ENCODE measurements around the gene AP1B1.

Gene AP1B1

GRCh38 chr22:29337631-29338284 lies 50.6 kb downstream of the AP1B1 start:
- H3K4me3 ChIP-seq (ENCODE audit: low read length), result no peak overlapping the region
- H3K27ac ChIP-seq (ENCODE audit: low read length), result no peak overlapping the region
- peaks cover 46% of the 10 kb centered on the region for H3K36me3 ChIP-seq (ENCODE audit: control insufficient read depth, low read depth, low read length)
- H3K9me3 ChIP-seq (ENCODE audit: control insufficient read depth, low read depth, low read length), result no peaks in the 10 kb centered on the region
- H3K4me1 ChIP-seq (ENCODE audit: control insufficient read depth, low read depth, low read length), result no peaks in the 10 kb centered on the region
- H3K9ac ChIP-seq (ENCODE audit: low read length), result no peak overlapping the region
- H3K27me3 ChIP-seq (ENCODE audit: control insufficient read depth, insufficient read depth, low read length), result no peaks in the 10 kb centered on the region

DNA sequence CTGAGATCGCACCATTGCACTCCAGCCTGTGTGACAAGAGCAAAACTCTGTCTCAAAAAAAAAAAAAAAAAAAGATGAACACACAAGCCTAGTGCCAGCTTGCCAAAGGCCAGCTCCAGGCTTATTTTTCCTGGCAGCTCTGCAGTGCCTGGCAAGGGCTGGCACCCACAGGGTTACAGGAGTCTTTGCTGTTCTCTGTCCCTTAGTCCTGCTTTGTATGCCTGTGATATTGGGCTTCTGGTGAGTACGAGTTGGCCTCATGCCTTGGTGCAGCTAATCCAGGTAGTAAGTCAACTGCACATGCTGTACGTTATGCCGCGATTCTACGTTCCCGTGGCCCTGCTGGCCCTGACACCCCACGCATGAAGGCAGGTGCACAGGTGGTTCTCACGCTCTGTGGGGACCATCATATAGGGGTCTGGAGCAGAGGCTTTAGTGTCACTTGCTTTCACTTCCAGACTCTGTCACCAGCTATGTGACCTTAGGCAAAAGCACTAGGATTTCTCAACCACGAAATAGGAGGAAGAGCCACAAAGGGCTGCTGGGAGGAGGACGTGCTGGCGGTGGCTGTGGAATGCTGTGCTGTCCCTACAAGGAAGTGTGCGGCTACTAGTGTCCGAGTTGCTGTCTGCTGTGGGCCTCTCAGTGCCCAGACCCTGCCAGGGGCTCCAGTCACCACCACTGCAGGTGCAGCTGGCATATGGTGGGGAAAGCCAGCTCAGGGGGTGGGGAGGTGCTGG lies 51.4 kb downstream of the AP1B1 start:
- no peaks in the 10 kb centered on the region for H3K9me3 ChIP-seq (ENCODE audit: control insufficient read depth, low read depth, low read length)
- no peaks in the 10 kb centered on the region for H3K4me1 ChIP-seq (ENCODE audit: control insufficient read depth, low read depth, low read length)
- no peak overlapping the region for H3K27ac ChIP-seq (ENCODE audit: low read length)
- no peak overlapping the region for H3K9ac ChIP-seq (ENCODE audit: low read length)
- H3K27me3 ChIP-seq (ENCODE audit: control insufficient read depth, insufficient read depth, low read length), result no peaks in the 10 kb centered on the region
- H3K4me3 ChIP-seq (ENCODE audit: low read length), result no peak overlapping the region
- H3K36me3 ChIP-seq (ENCODE audit: control insufficient read depth, low read depth, low read length), result peaks cover 43% of the 10 kb centered on the region

- Histone ChIP-seq H3K9me3 (ENCODE audit: control insufficient read depth, low read depth, low read length) (no peaks in the 10 kb centered on the region), H3K4me3 (ENCODE audit: low read length) (no peak overlapping the region), H3K27ac (ENCODE audit: low read length) (no peak overlapping the region), H3K4me1 (ENCODE audit: control insufficient read depth, low read depth, low read length) (no peaks in the 10 kb centered on the region), H3K36me3 (ENCODE audit: control insufficient read depth, low read depth, low read length) (peaks cover 30% of the 10 kb centered on the region), H3K9ac (ENCODE audit: low read length) (no peak overlapping the region), H3K27me3 (ENCODE audit: control insufficient read depth, insufficient read depth, low read length) (no peaks in the 10 kb centered on the region)
Observed at GRCh38 chr22:29335656-29336055, 52.7 kb downstream of the AP1B1 start.

- no peaks in the 10 kb centered on the region for H3K4me1 ChIP-seq (ENCODE audit: control insufficient read depth, low read depth, low read length)
- H3K27me3 ChIP-seq (ENCODE audit: control insufficient read depth, insufficient read depth, low read length), result no peaks in the 10 kb centered on the region
- H3K4me3 ChIP-seq (ENCODE audit: low read length), result no peak overlapping the region
- peaks cover 31% of the 10 kb centered on the region for H3K36me3 ChIP-seq (ENCODE audit: control insufficient read depth, low read depth, low read length)
- no peak overlapping the region for H3K9ac ChIP-seq (ENCODE audit: low read length)
- no peak overlapping the region for H3K27ac ChIP-seq (ENCODE audit: low read length)
- no peaks in the 10 kb centered on the region for H3K9me3 ChIP-seq (ENCODE audit: control insufficient read depth, low read depth, low read length)
Observed at GRCh38 chr22:29334696-29335344, 53.5 kb downstream of the AP1B1 start.

GRCh38 chr22:29334148-29334547 lies 54.2 kb downstream of the AP1B1 start:
- Histone ChIP-seq H3K9ac (ENCODE audit: low read length) (no peak overlapping the region), H3K27ac (ENCODE audit: low read length) (no peak overlapping the region), H3K9me3 (ENCODE audit: control insufficient read depth, low read depth, low read length) (no peaks in the 10 kb centered on the region), H3K4me3 (ENCODE audit: low read length) (no peak overlapping the region), H3K4me1 (ENCODE audit: control insufficient read depth, low read depth, low read length) (no peaks in the 10 kb centered on the region), H3K27me3 (ENCODE audit: control insufficient read depth, insufficient read depth, low read length) (no peaks in the 10 kb centered on the region), H3K36me3 (ENCODE audit: control insufficient read depth, low read depth, low read length) (peaks cover 37% of the 10 kb centered on the region)

DNA sequence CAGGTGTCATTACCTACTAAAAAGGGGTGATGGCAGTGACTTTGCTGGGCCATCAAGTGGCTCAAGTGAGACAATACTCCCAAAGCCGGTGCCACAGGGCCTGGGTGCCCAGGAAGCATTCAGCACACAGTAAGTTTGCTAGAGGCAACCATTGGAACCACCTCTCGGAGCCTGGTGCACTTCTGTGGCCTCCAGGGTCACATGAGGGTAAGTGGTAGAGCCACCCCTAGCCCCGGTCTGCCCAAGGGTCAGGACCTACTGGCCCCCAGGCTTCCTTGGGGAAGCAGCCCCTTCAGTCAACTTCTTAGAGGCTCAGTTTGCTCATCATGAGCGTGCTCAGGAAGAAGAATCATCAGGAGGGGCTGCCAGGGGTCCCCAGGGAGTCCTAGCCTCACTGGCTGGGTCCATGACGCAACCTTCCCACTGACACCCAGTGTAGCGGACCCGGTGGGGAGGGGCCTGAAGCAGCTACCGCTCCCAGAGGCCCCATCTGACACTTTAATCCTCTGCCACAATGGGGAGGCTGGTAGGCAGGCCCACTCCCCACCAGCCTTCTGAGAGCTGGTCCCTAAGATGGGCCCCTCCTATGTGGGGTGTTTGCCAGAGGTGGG lies 55.4 kb downstream of the AP1B1 start:
- no peak overlapping the region for H3K27ac ChIP-seq (ENCODE audit: low read length)

DNA sequence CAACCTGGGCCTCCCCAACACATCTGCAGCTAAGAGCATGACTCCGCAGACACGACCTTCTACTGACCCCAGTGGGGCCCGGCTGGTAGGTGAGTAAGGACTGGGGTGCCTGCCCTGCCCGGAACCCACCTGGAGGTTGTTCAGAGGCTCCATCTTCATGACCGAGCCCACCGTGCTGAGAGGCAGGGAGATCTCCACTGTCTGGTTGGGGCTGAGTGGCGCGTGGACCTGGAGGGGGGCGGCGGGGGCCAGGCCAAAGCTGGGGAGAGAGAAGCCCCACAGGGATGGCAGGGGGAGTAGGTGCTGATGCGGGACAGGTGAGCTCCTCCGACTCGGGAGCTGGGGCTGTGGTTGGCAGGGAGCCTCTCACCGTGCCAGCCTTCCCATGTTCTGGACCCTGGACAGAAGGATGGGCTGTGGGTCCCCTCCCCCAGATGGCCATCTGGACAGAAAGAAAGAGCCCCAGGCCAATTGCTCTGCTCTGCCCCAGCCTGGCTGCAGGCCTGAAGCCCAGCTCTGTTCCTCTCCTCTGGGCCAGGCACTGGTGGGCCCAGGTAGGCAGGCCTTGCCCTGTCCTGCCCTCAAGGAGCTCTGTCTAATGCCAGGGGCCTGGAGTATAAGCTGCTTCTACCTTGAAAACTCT lies 56.6 kb downstream of the AP1B1 start:
- Histone ChIP-seq H3K4me1 (ENCODE audit: control insufficient read depth, low read depth, low read length) (no peaks in the 10 kb centered on the region), H3K27ac (ENCODE audit: low read length) (no peak overlapping the region), H3K4me3 (ENCODE audit: low read length) (no peak overlapping the region), H3K9ac (ENCODE audit: low read length) (no peak overlapping the region), H3K27me3 (ENCODE audit: control insufficient read depth, insufficient read depth, low read length) (no peaks in the 10 kb centered on the region), H3K36me3 (ENCODE audit: control insufficient read depth, low read depth, low read length) (peaks cover 27% of the 10 kb centered on the region), H3K9me3 (ENCODE audit: control insufficient read depth, low read depth, low read length) (no peaks in the 10 kb centered on the region)

More for the DNA sequence above, 55.4 kb downstream of the AP1B1 start:
- peaks cover 31% of the 10 kb centered on the region for H3K36me3 ChIP-seq (ENCODE audit: control insufficient read depth, low read depth, low read length)
- no peaks in the 10 kb centered on the region for H3K9me3 ChIP-seq (ENCODE audit: control insufficient read depth, low read depth, low read length)
- H3K9ac ChIP-seq (ENCODE audit: low read length), result no peak overlapping the region
- no peaks in the 10 kb centered on the region for H3K27me3 ChIP-seq (ENCODE audit: control insufficient read depth, insufficient read depth, low read length)
- no peak overlapping the region for H3K4me3 ChIP-seq (ENCODE audit: low read length)
- H3K4me1 ChIP-seq (ENCODE audit: control insufficient read depth, low read depth, low read length), result no peaks in the 10 kb centered on the region

DNA sequence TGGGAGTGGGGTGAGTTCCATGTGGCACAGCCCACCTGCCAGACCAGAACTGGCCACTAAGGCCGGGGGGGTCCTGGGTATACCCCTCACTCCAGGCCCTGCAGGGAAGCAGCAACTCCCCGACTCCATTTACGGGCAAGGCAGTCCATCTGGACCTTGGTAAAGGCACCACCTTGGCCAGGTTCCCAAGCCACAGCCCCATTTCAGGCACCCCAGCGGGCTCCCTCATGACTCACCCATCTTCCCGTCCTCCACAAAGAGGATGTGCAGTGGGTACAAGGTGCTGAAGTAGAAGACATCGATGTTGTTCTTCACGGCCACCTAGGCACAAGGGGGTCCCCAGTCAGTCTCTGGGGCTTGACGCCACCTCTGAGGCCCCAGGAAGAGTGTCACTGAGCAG lies 57.2 kb downstream of the AP1B1 start:
- Histone ChIP-seq H3K36me3 (ENCODE audit: control insufficient read depth, low read depth, low read length) (peaks cover 27% of the 10 kb centered on the region), H3K27me3 (ENCODE audit: control insufficient read depth, insufficient read depth, low read length) (no peaks in the 10 kb centered on the region), H3K27ac (ENCODE audit: low read length) (no peak overlapping the region), H3K9me3 (ENCODE audit: control insufficient read depth, low read depth, low read length) (no peaks in the 10 kb centered on the region), H3K4me1 (ENCODE audit: control insufficient read depth, low read depth, low read length) (no peaks in the 10 kb centered on the region), H3K4me3 (ENCODE audit: low read length) (no peak overlapping the region), H3K9ac (ENCODE audit: low read length) (no peak overlapping the region)

DNA sequence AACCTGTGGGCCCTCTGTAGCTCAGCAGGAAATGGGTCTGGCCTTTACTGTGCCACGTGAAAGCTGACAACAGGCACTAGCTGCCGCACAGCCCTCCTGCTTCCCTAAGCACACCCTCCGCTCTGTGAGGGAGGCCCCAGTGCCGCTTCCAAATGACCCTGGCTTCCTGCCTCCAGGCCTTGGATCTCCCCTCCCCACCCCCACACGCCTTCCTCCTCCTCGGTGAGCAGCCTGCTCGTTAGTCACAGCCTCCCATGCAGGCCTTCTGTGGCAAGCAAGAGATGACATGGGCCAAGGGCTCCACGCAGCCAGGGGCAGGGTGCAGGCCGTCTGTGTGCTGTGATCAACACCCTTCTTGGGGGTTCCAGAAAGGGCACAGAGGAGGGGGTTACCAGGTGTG lies 57.6 kb downstream of the AP1B1 start:
- H3K4me1 ChIP-seq (ENCODE audit: control insufficient read depth, low read depth, low read length), result no peaks in the 10 kb centered on the region
- no peak overlapping the region for H3K27ac ChIP-seq (ENCODE audit: low read length)
- H3K9ac ChIP-seq (ENCODE audit: low read length), result no peak overlapping the region
- H3K27me3 ChIP-seq (ENCODE audit: control insufficient read depth, insufficient read depth, low read length), result no peaks in the 10 kb centered on the region
- no peak overlapping the region for H3K4me3 ChIP-seq (ENCODE audit: low read length)
- peaks cover 27% of the 10 kb centered on the region for H3K36me3 ChIP-seq (ENCODE audit: control insufficient read depth, low read depth, low read length)
- no peaks in the 10 kb centered on the region for H3K9me3 ChIP-seq (ENCODE audit: control insufficient read depth, low read depth, low read length)

GRCh38 chr22:29330291-29330690 lies 58.1 kb downstream of the AP1B1 start:
- Histone ChIP-seq H3K9ac (ENCODE audit: low read length) (no peak overlapping the region), H3K4me1 (ENCODE audit: control insufficient read depth, low read depth, low read length) (no peaks in the 10 kb centered on the region), H3K9me3 (ENCODE audit: control insufficient read depth, low read depth, low read length) (no peaks in the 10 kb centered on the region), H3K27me3 (ENCODE audit: control insufficient read depth, insufficient read depth, low read length) (no peaks in the 10 kb centered on the region), H3K27ac (ENCODE audit: low read length) (no peak overlapping the region), H3K36me3 (ENCODE audit: control insufficient read depth, low read depth, low read length) (peaks cover 27% of the 10 kb centered on the region), H3K4me3 (ENCODE audit: low read length) (no peak overlapping the region)

GRCh38 chr22:29329581-29329980 lies 58.8 kb downstream of the AP1B1 start:
- no peak overlapping the region for H3K4me3 ChIP-seq (ENCODE audit: low read length)
- H3K36me3 ChIP-seq (ENCODE audit: control insufficient read depth, low read depth, low read length), result peaks cover 27% of the 10 kb centered on the region
- H3K27me3 ChIP-seq (ENCODE audit: control insufficient read depth, insufficient read depth, low read length), result no peaks in the 10 kb centered on the region
- no peak overlapping the region for H3K9ac ChIP-seq (ENCODE audit: low read length)
- H3K4me1 ChIP-seq (ENCODE audit: control insufficient read depth, low read depth, low read length), result no peaks in the 10 kb centered on the region
- no peaks in the 10 kb centered on the region for H3K9me3 ChIP-seq (ENCODE audit: control insufficient read depth, low read depth, low read length)
- H3K27ac ChIP-seq (ENCODE audit: low read length), result no peak overlapping the region

Measured in iPS-18a (cell line).